Activated CD8-positive, alpha-beta T cell treated with anti-CD3 and anti-CD28 coated beads for 36 hours (primary cell): Measurements from ENCODE around the gene ZDHHC12. TPM values are rescaled to one million over a fixed set of nuclear protein-coding genes. Genes with fewer than 3 reads are reported as not detected.

Experiments used
- ATAC-seq: fragments of 200-7000 bp; cut with Tn5 transposase; one replicate; pipeline ENCODE4 v1.10.0; 2021; ENCODE audit warnings: mild to moderate bottlenecking, moderate library complexity
- CTCF ChIA-PET: fragments of 350-600 bp; sonication (Branson Sonifier 250); formaldehyde crosslinking; loops from one replicate; lab custom pipeline; 2021; ENCODE audit warnings: antibody characterized with exemption; lab: Charles Lee
- POLR2A ChIA-PET: fragments of 350-600 bp; sonication (Branson Sonifier 250); formaldehyde crosslinking; loops from one replicate; lab custom pipeline; 2021; ENCODE audit warnings: antibody characterized with exemption; lab: Charles Lee
- DNase-seq: peaks from one replicate; pipeline ENCODE4 v3.0.0-alpha.2; 2020
- H3K27ac Mint-ChIP-seq: one replicate; pipeline ENCODE4 v1.8.0; 2021; ENCODE audit warnings: mild to moderate bottlenecking, mixed read lengths
- H3K27me3 Mint-ChIP-seq: one replicate; pipeline ENCODE4 v1.8.0; 2021; ENCODE audit warnings: mixed read lengths
- H3K36me3 Mint-ChIP-seq: one replicate; pipeline ENCODE4 v1.8.0; 2021; ENCODE audit warnings: low read depth, mixed read lengths
- H3K4me1 Mint-ChIP-seq: one replicate; pipeline ENCODE4 v1.8.0; 2021; ENCODE audit warnings: low read depth, mixed read lengths
- H3K4me3 Mint-ChIP-seq: one replicate; pipeline ENCODE4 v1.8.0; 2021; ENCODE audit warnings: mild to moderate bottlenecking, moderate library complexity, mixed read lengths
- H3K9me3 Mint-ChIP-seq: one replicate; pipeline ENCODE4 v1.8.0; 2021; ENCODE audit warnings: mixed read lengths
- intact Hi-C: fragments of 100-400 bp; cut with micrococcal nuclease; formaldehyde crosslinking; loops from one replicate; pipeline ENCODE4 v1.10.0; 2022
- total RNA-seq, 2 experiments: library from RNA; stranded (reverse); gene quantifications; one replicate each; pipeline ENCODE4 v1.2.3, GENCODE V29; 2021
- TF ChIP-seq, protein P1 (sequence below): fragments of 200-600 bp; IDR thresholded peaks from one replicate; pipeline ENCODE4 v1.8.0; 2022; ENCODE audit warnings: antibody characterized with exemption, mild to moderate bottlenecking

The ZDHHC12 gene
- total RNA-seq, 2 experiments from 2014 or later = 44.9 to 48.7 TPM

DNA sequence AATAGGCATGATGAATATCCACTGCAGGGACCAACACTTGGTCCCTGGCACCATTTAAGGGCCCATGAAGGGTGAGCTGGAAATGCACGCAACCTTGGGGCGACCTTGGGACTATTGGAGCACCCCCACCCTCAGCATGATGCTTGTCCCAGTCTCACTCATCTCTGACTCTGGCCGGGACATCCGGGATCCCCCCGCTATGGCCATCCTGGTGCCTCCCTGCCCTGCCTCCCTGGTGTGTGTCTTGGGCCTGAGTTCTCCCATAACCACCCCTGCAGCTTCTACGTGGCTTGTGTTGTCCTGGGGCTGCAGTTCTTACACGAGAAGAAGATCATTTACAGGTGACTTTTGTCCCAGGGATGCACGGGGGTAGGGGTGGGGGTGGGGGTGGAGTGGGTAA is 5.9 kb downstream of the ZDHHC12 start:
- ChIA-PET POLR2A (interaction anchor here (0.6 to 1.1 kb wide), 3 partner anchors 17 to 24 kb away, joined by 3 to 5 read pairs (median 3); no protein-coding TSS in a partner anchor), CTCF (interaction anchor here (1.1 kb wide), 1 partner anchor 9 kb away, joined by 3 read pairs; no protein-coding TSS in a partner anchor)
- H3K4me1 Mint-ChIP-seq = peaks cover 11% of the 10 kb centered on the region
- no peak for ATAC-seq
- no peak overlapping the region for H3K4me3 Mint-ChIP-seq
- intact Hi-C loops = no loop called here
- H3K27ac Mint-ChIP-seq = no peak overlapping the region
- H3K9me3 Mint-ChIP-seq = no peaks in the 10 kb centered on the region
- H3K36me3 Mint-ChIP-seq = no peaks in the 10 kb centered on the region
- DNase-seq = no peak
- H3K27me3 Mint-ChIP-seq = no peaks in the 10 kb centered on the region
- TF ChIP-seq, protein P1, sequence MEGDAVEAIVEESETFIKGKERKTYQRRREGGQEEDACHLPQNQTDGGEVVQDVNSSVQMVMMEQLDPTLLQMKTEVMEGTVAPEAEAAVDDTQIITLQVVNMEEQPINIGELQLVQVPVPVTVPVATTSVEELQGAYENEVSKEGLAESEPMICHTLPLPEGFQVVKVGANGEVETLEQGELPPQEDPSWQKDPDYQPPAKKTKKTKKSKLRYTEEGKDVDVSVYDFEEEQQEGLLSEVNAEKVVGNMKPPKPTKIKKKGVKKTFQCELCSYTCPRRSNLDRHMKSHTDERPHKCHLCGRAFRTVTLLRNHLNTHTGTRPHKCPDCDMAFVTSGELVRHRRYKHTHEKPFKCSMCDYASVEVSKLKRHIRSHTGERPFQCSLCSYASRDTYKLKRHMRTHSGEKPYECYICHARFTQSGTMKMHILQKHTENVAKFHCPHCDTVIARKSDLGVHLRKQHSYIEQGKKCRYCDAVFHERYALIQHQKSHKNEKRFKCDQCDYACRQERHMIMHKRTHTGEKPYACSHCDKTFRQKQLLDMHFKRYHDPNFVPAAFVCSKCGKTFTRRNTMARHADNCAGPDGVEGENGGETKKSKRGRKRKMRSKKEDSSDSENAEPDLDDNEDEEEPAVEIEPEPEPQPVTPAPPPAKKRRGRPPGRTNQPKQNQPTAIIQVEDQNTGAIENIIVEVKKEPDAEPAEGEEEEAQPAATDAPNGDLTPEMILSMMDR = no peak

DNA sequence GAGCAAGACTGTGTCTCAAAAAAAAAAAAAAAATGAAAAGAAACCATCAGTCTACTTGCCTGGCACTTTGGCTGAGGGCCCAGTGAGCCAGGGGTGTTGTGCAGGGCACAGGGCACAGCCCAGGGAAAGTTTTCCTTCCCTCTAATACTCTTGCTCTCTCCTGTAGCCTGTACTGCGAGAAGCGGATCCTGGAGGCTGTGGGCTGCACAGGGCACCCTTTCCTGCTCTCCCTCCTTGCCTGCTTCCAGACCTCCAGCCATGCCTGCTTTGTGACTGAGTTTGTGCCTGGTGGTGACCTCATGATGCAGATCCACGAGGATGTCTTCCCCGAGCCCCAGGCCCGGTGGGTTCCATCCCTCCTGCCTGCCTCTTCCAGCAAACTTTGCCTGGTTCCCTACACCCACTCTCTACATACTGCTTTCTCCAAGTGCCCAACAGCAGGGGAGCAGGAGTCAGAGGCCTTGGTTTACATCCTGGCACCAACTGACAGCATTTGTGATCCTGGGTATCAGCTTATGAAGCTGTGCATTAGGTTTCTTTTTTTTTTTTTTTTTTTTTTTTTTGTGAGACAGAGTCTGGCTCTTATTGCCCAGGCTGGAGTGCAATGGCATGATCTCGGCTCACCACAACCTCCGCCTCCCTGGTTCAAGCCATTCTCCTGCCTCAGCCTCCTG is 7.2 kb downstream of the ZDHHC12 start:
- Mint-ChIP-seq H3K9me3 (no peaks in the 10 kb centered on the region), H3K27me3 (no peaks in the 10 kb centered on the region), H3K36me3 (no peaks in the 10 kb centered on the region), H3K4me3 (no peak overlapping the region), H3K27ac (no peak overlapping the region), H3K4me1 (no peaks in the 10 kb centered on the region)
- intact Hi-C loops = no loop called here
- DNase-seq = no peak
- CTCF ChIA-PET = interaction anchor here (1.1 kb wide), 1 partner anchor 8 kb away, joined by 3 read pairs; no protein-coding TSS in a partner anchor
- TF ChIP-seq, protein P1 = no peak
- POLR2A ChIA-PET = interaction anchor here (1.1 kb wide), 1 partner anchor 21 kb away, joined by 3 read pairs; no protein-coding TSS in a partner anchor
- no peak for ATAC-seq

DNA sequence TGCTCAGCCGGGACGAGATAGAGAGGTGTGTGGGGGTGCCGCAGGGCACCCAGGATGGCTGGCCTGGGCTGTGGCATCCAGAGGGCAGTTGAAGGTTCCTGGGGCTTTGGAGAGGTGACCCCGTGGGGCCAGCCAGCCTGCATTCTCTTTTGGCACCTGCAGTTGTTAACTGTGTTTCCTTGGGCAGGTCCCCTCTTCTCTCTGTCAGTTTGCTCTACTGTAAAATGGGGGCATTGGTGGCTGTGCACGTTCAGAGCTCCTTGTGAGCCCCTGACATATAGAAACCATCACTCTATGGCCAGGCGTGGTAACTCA is 8.5 kb downstream of the ZDHHC12 start:
- ChIA-PET CTCF (interaction anchor here (1.0 kb wide), 1 partner anchor 18 kb away, joined by 3 read pairs; no protein-coding TSS in a partner anchor), POLR2A (interaction anchor here (0.6 to 2.0 kb wide), 2 partner anchors 9 to 18 kb away, joined by 3 to 10 read pairs; partner anchors contain the start of gene ZDHHC12)
- Mint-ChIP-seq H3K4me3 (no peak overlapping the region), H3K9me3 (no peaks in the 10 kb centered on the region), H3K4me1 (no peaks in the 10 kb centered on the region), H3K27ac (no peak overlapping the region), H3K36me3 (no peaks in the 10 kb centered on the region), H3K27me3 (no peaks in the 10 kb centered on the region)
- TF ChIP-seq, protein P1 = no peak
- ATAC-seq (no peak), DNase-seq (no peak)
- intact Hi-C loops = no loop called here

GRCh38 chr9:128714586-128715435 is 9.1 kb downstream of the ZDHHC12 start:
- POLR2A ChIA-PET = interaction anchor here (0.6 to 2.0 kb wide), 2 partner anchors 9 to 18 kb away, joined by 3 to 10 read pairs; partner anchors contain the start of gene ZDHHC12

More at GRCh38 chr9:128714586-128715435, 9.1 kb downstream of the ZDHHC12 start:
- H3K36me3 Mint-ChIP-seq = no peaks in the 10 kb centered on the region
- CTCF ChIA-PET = interaction anchor here (1.0 kb wide), 2 partner anchors 10 to 19 kb away, joined by 3 to 4 read pairs; partner anchors contain the start of gene ZDHHC12
- no peak overlapping the region for H3K4me3 Mint-ChIP-seq
- no peaks in the 10 kb centered on the region for H3K27me3 Mint-ChIP-seq
- H3K4me1 Mint-ChIP-seq = no peaks in the 10 kb centered on the region
- H3K27ac Mint-ChIP-seq = no peak overlapping the region
- no peak for DNase-seq
- TF ChIP-seq, protein P1 = no peak
- intact Hi-C loops = no loop called here
- ATAC-seq = no peak
- no peaks in the 10 kb centered on the region for H3K9me3 Mint-ChIP-seq
